Stimulated activated CD8-positive, alpha-beta memory T cell treated with anti-CD3 and anti-CD28 coated beads, Interleukin-7, amount 100 ng/mL, for 24 hours (primary cell): ENCODE data around the gene ZBTB9.

Experiments used
- DNase-seq: peaks from one replicate; pipeline ENCODE4 v3.0.0-alpha.2; 2020; ENCODE audit warnings: low read depth

ZBTB9 gene

DNA sequence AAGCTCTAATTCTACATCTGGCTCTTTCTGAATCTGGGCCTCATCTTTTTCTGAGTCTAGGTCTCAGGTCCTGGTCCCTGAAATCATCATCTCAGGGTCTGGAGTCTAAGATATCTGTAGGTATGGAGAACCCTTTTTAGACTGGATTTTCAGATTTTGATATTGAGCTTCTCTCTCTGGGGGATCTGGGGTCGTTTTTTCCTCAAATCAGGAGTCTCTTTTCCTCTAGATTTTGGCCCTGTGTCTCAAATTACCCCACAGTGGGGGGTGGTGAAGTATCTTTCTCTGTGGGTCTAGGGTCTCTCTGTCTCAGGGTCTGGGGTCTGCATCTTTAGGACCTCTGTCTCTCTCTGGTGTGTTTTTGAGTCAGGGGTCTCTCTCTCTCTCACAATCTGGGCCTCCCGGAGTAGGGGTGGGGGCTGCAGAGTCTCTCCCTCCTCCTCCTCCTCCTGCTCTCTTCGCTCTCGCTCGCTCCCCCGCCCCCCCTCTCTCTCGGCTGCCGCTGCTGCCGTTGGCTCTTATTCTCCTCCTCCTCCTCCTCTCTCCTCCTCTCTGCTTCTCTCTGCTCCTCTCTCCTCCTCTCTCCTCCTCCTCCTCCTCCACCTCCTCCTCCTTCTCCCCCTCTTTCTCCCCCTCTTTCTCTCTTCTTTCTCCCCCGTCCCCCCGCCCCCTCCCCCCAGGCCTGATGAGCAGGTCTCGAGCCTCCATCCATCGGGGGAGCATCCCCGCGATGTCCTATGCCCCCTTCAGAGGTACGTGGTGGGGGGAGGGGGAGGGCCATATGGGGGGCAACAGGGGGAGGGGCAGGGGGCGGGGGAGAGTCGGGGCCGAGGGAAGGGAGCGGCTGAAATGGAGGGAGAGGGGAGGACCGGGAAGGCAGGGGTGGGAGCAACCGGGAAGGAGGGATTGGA lies 34.5 kb upstream of the ZBTB9 start, which contains the start of gene SYNGAP1:
TSS of gene SYNGAP1 (plus strand) at position 486 of the 911 bp plus-strand sequence. CDS start at position 686, 200 bp downstream.
- DNase-seq, result no peak

DNA sequence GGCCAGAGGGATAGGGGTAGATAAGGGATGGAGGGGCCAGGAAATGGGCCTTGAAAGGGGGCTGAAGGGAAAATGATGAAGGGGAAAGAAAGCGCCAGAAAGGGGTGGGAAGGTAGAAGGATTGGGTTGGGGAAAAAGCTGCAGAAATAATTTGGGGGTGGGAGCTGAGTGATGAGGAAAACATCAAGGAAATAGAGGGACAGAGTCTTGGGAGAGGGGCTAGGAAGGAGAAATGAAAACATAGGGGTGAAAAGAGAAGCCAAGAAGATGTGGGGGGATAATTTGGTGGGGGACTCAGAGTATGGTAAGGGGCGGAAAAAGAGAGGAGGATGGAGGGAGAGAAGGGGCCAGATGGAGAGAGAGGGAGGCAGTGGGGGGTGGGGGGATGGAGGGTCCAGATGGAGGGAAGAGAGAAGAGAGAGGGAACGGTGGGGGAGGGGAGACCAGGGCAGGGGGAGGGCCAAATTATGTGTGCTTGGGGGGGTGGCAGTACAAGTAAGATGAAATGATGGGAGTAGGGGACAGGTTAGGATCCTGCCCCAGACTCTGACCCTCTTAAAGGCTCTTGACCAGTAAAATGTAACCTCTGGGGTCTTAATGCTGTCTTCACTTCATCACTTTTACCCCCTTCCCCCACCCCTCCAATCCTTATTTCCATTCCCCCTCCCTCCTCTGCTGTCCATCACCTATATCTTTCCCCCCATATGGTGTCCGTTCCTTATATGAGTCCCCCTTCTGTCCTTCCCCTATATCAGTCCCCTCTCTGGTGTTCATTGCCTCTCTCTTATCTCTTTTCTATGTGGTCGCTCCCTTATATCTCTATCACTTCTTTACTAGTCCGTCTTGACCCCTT lies 33.7 kb upstream of the ZBTB9 start:
- no peak for DNase-seq

DNA sequence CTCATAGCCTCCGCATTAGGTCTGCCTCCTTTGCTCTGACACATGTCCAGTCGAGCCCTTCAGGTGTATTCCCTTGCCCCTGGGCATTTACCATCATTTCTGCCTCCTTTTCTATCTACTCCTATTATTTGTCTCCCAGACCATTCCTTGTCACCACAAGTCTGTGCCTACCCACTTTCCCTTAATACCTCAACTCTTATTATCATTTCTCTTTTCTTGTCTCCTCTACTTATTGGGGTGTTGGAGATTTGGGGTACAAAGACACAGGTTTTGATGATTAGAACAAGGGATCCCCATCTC lies 33.1 kb upstream of the ZBTB9 start:
- DNase-seq, result no peak

DNA sequence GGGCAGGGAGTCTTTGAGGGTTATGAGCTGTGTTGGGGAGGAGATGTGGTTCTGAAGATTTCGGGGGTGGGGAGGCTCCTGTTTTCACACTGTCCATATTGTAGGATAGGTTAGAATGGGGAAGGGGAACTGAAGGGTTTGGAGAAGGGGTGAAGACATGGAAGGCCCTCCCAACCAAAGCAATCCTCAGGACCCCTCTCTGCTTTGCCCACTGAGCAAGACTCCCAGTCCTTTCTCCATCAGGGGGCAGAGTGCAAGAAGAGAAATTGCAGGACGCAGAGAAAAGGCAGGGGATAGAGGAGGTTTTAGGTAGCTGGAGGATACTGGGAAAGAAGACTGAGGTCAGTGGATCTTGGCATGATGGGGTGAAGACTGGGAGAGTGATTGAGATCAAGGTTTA lies 30.6 kb upstream of the ZBTB9 start:
- no peak for DNase-seq

DNA sequence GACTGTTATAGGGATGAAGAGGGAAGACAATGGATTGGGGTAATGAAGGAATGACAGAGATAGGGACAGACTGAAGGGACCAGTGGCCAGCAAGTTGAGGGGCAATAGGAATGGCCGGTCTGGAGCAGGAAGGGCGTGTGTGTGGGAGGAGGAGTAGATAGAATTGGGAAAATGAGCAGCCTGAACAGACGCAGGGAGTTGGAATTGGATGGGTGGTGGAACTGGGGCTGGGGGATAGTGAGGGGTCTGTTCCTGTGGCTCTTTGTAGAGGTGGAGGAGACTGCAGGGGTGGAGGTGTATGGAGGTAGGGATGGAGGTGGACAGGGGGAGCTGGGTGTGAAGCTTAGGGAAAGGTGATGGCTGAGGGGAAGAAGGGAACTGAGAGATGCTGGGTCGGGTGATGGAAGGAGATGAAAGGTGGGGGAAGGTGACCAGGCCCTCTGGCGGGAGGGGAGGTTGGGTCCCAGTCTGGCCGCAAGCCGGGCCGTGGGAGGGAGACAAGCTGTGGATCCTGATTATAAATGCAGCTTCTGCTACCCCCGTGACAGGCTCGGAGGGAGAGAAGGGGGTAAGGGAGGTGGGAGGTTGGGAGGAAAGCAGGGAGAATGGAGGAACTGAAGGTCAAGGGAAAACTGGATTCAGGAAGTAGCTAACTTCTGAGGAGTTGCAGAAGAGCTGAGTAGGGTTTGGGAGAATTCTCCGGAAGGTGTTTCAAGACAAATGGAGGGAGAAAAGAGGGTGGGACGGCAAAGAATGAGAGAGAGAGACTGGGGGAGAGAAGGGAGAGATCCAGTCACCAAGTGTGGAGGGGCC lies 29.3 kb upstream of the ZBTB9 start:
- no peak for DNase-seq

GRCh38 chr6:33425668-33426577 lies 28.5 kb upstream of the ZBTB9 start:
- peak; percentile 64 for DNase-seq

DNA sequence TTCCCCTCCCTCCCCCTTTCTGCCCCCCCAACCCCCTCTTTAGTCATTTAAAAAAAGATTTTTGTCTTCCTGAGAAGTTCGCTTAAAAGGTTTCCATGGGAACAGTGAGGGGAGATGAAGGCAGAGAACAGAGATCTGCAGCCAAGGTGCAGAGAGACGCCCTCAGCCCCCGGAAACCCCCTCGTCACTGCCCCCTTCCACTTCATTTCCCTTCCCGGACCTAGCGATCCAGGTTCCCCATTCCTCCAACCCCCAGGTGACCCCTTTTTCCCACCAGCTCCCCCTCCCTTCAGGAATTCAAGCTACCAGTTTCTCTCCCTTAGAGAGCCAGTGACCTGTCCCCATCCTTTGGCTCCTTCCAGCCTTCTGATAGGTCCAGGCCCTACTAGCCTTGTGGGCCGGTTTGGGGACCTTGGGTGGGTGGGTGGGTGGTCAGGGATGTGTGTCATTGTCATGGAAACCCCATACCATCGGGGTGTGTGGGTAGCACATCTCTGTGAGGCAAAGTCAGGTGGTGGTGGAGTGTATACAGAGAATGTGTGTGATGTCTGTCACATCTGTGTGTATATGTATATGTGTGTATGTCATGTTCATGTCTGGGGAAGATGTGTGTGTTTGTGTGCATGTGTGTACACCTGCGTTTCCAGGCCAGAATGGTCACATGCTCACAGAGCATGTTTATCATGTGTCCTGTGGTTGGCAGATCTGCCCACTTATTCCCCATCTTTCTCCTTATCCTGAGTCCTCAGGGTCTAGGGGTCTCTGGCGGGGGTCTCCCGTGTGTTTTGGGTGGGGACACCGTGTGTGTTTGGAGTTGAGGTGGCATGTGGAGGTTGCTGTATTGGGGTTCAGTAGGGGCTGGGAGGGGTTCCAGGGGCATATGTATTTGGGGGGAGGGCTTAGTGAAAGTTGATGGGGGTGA lies 27.5 kb upstream of the ZBTB9 start:
- no peak for DNase-seq

- peak; percentile 25 for DNase-seq
These were observed 26.7 kb upstream of the ZBTB9 start for GRCh38 chr6:33427585-33428223.

GRCh38 chr6:33428224-33428965 lies 26.0 kb upstream of the ZBTB9 start:
- DNase-seq, result no peak

DNA sequence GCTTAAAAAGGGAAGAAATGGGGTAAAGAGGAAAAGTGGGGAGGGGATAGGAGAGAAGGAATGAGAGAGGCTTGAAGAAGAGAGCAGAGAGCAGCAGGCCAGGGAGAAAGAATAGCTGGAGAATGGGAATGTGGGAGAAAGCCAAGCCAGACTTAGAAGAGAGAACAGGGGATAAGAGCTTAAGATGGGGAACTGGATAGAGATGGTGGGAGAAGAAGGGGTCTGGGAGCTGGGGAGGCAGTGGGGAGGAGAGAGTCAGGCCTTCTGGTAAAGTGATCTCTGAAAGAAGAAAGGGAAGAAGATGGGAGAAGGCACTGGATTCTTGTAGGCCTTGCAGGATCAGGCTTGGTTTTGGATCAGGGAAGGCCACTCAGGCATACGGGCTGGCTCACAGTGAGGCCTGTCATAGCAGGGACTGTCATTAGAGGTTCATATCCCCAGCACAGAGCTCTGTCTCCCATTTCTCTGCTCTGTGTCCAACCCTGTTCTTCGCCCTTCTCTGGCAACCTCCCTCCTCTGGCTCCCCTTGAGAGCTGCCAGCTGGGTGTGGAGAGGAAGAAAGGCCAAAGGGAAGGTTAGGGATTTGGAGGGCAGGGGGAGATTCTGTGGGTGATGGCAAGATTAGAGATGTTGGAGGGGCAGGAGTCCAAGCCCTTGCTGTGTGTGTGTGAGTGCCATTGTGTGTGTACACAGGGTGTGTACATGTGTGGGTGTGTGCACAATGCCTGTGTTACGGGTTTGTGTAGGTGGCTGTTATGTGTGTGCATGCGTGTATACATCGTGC lies 25.2 kb upstream of the ZBTB9 start:
- DNase-seq, result no peak

- no peak for DNase-seq
These were observed 24.7 kb upstream of the ZBTB9 start for GRCh38 chr6:33429750-33430052.

GRCh38 chr6:33430334-33430733 lies 24.0 kb upstream of the ZBTB9 start:
- no peak for DNase-seq

- peak; percentile 68 for DNase-seq
These were observed 23.1 kb upstream of the ZBTB9 start for GRCh38 chr6:33430991-33431879.

- DNase-seq, result no peak
These were observed 22.4 kb upstream of the ZBTB9 start for GRCh38 chr6:33431880-33432541.

DNA sequence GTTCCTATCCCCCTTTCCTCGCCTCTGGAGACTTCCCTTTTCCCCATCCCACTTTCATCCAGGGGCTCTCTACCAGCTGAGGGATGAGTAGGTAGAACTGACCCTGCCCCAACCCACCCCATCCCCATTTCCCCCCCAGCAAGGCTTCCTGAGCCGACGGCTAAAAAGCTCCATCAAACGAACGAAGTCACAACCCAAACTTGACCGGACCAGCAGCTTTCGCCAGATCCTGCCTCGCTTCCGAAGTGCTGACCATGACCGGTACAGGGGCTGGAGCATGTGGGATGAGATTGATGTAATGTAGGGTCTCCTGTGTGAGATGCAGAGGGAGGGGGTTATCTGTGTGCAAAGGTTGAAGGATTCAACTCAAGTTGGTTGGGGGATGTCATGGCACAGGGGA lies 21.8 kb upstream of the ZBTB9 start:
- no peak for DNase-seq

DNA sequence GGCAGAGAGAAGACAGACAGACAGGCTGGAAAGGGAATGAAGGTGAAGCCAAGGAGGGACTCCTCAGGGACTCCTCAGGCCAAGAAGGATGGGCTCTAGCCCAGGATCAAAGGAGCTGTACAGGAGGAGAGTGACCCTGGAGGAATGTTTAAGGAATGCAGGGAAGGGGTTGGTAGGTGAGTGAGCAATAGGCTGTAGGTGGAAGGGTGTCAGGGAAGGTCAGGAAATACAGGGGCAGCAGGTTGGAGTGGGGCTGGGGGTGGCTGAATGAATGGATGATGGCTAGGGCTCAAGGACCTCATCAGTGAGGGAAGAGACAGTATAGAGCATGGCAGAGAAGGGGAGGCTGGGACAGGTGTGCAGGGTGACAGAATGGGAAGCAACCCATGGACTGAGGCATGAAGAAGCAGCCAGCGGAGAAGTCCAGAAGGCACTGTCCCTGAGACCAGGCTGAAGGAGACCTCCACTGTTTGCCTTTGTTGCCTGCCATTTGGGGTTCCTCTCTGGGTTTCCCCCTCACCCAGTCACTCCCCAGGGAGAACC lies 21.3 kb upstream of the ZBTB9 start:
- DNase-seq, result no peak
